Measurements from ENCODE around the gene FAM81B.

GRCh38 chr5:95432779-95433178, 41.6 kb downstream of the FAM81B start:
- TF ChIP-seq CTCF (IDR thresholded peaks at IDR 0.05) (no peak), EP300 (IDR thresholded peaks at IDR 0.05) (no peak), POLR2AphosphoS5 (IDR thresholded peaks at IDR 0.05) (no peak)
